ENCODE results near the gene NAPB. TPM values are rescaled to one million over a fixed set of nuclear protein-coding genes. Genes with fewer than 3 reads are reported as not detected.

The NAPB gene
- polyA plus RNA-seq, 1 experiment = 3.8 TPM

DNA sequence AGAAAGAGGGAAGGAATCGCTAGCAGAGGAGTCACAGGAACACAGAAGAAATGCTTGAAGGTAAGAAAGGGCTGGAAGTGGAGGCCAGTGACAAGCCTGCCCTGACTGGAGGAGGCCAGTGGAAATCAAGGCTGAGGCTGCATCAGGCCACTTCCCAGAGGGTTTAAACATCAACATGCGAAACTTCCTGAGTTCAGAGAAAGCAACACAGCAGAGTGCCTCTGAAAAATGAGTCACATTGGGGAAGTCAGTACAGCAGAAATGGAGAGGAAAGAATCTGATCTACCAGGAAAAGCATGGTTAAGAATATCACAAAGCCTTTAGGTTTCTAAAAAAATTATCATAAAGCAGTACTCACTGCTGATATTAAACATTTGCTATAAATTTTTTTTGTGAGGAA is 23.3 kb downstream of the NAPB start:
- no peaks in the 10 kb centered on the region for H3K27me3 ChIP-seq (ENCODE audit: control insufficient read depth, insufficient read depth, low read length)
- no peak overlapping the region for H3K4me3 ChIP-seq (ENCODE audit: low read depth, low read length)
- POLR2A ChIA-PET = no interaction called here

DNA sequence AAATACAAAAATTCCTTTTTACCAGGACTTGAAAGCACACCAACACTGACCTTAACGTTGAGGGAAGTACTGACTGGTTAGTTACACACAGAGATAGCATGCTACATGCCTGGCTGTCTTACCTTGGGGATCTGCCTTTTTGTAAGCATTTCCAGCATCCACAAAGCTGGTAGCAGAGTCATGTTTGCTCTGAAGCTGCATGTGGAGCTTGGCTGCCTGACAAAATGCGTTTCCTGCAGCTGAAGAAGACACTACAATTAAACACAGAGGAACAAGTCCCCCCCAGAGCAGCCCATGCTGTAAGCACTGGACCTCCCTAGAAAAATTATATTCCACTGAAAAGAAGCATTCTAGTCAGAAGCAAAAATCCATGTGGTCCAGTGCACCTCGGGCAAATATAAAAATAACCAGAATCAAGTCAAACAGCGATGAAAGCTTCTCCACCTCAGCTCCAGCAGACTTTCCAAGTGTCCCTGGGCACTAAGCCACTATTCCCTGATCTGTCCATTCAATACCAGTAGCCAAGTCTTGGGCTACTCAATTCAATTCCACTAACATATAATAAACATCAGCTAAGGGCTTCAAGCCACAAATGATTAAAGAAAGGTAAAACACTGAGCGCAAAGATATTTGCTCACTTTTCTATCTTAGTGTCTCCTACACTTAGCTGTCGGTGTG is 24.2 kb downstream of the NAPB start:
- Histone ChIP-seq H3K27me3 (ENCODE audit: control insufficient read depth, insufficient read depth, low read length) (no peaks in the 10 kb centered on the region), H3K36me3 (ENCODE audit: control insufficient read depth, insufficient read depth, low read length) (peaks cover 11% of the 10 kb centered on the region), H3K4me3 (ENCODE audit: low read depth, low read length) (no peak overlapping the region)
- TF ChIP-seq, protein P1, sequence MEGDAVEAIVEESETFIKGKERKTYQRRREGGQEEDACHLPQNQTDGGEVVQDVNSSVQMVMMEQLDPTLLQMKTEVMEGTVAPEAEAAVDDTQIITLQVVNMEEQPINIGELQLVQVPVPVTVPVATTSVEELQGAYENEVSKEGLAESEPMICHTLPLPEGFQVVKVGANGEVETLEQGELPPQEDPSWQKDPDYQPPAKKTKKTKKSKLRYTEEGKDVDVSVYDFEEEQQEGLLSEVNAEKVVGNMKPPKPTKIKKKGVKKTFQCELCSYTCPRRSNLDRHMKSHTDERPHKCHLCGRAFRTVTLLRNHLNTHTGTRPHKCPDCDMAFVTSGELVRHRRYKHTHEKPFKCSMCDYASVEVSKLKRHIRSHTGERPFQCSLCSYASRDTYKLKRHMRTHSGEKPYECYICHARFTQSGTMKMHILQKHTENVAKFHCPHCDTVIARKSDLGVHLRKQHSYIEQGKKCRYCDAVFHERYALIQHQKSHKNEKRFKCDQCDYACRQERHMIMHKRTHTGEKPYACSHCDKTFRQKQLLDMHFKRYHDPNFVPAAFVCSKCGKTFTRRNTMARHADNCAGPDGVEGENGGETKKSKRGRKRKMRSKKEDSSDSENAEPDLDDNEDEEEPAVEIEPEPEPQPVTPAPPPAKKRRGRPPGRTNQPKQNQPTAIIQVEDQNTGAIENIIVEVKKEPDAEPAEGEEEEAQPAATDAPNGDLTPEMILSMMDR (IDR thresholded peaks at IDR 0.05; ENCODE audit: insufficient read depth, low read depth, low read length) = no peak
- no peak for DNase-seq (ENCODE audit: low read depth)
- ChIA-PET POLR2A (no interaction called here), CTCF (interaction anchor here (0.7 kb wide), 1 partner anchor 18 kb away, joined by 4 read pairs; no protein-coding TSS in a partner anchor)

More for the DNA sequence above, 23.3 kb downstream of the NAPB start:
- CTCF ChIA-PET = interaction anchor here (0.7 kb wide), 1 partner anchor 16 kb away, joined by 3 read pairs; no protein-coding TSS in a partner anchor
- TF ChIP-seq, protein P1 (IDR thresholded peaks at IDR 0.05; ENCODE audit: insufficient read depth, low read depth, low read length) = no peak
- peaks cover 11% of the 10 kb centered on the region for H3K36me3 ChIP-seq (ENCODE audit: control insufficient read depth, insufficient read depth, low read length)
- no peak for DNase-seq (ENCODE audit: low read depth)

DNA sequence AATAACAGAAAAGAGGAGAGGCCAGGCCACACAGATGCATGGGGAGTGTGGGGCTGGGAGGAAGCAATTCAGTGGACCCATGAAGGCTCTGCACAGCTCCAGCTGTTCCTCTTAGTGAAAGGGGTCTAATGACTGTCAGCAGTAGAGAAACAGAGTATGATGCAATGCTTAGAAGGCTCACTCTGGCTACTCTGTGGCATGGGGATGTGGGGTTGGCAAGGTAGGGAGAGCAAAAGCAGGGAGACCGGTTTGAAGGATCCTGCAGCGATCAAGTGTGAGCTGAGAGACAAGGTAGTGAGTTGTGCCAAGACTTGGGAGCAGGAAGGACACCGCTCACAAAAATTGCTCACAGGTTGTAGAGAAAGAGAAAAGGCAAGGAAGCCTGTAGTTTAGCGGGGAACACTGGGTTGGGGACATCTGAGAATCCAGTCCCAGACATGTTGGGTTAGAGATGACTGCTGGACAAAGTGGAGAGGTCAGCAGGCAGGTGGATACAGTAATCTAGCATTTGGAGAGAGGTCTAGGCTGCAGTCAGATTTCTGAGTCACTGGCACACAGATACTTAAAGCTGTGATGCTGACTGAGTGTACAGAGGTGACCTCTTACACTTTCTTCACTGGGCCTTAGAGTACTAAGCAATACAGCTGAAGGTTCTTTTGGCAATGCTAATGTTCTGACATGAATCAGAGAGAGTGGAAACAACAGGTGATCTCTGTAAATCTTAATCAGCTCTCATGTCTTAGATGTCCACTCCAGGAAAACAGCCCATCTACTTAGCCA is 27.1 kb downstream of the NAPB start:
- TF ChIP-seq, protein P1 (IDR thresholded peaks at IDR 0.05; ENCODE audit: insufficient read depth, low read depth, low read length) = no peak
- Histone ChIP-seq H3K36me3 (ENCODE audit: control insufficient read depth, insufficient read depth, low read length) (peaks cover 13% of the 10 kb centered on the region), H3K27me3 (ENCODE audit: control insufficient read depth, insufficient read depth, low read length) (no peaks in the 10 kb centered on the region), H3K4me3 (ENCODE audit: low read depth, low read length) (no peak overlapping the region)
- CTCF ChIA-PET = interaction anchor here (1.6 kb wide), 1 partner anchor 25 kb away, joined by 3 read pairs; no protein-coding TSS in a partner anchor
- no peak for DNase-seq (ENCODE audit: low read depth)
- POLR2A ChIA-PET = no interaction called here

DNA sequence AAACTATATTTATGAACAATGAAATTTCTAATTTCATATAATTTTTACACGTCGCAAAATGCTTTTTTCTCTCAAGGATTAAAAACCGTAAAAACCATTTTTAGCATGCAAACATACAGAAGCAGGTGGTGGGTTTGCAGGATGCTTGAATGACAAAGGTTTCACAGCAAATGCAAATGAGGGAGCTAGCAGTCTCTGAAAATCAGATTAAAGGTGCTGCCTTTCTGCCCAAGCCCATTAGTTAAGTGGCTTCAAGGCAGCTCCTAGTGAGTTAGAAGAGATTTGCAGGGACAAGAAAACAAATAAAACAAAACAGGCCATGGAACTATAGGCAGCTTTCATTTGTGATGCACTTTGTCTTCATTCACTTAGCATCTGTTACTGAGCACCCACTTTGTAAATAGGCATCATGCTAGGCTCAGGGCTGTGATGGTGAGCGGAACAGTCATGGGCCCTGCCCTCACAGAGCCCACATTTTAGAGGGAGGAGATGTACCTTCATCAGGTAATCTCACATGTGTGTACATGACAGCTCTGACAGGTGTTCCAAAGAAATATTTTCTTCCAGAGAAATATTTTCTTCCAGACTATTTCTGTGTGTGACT is 29.5 kb downstream of the NAPB start:
- H3K36me3 ChIP-seq (ENCODE audit: control insufficient read depth, insufficient read depth, low read length) = peaks cover 13% of the 10 kb centered on the region
- H3K4me3 ChIP-seq (ENCODE audit: low read depth, low read length) = no peak overlapping the region
- TF ChIP-seq, protein P1 (IDR thresholded peaks at IDR 0.05; ENCODE audit: insufficient read depth, low read depth, low read length) = no peak
- no peak for DNase-seq (ENCODE audit: low read depth)
- H3K27me3 ChIP-seq (ENCODE audit: control insufficient read depth, insufficient read depth, low read length) = no peaks in the 10 kb centered on the region
- ChIA-PET CTCF (interaction anchor here (0.6 to 1.6 kb wide), 5 partner anchors 11 to 75 kb away, joined by 3 to 5 read pairs (median 3); no protein-coding TSS in a partner anchor), POLR2A (no interaction called here)

Data from BJ (cell line).